Stimulated activated CD8-positive, alpha-beta memory T cell treated with anti-CD3 and anti-CD28 coated beads, Interleukin-7, amount 100 ng/mL, for 4 hours (primary cell): ENCODE data around the gene SPTLC2.
"Not testable (repeated sequence)": the region's sequence is repeated elsewhere in the genome, so short reads cannot be mapped to it uniquely, and the experiment has no call there.

Source experiments
- DNase-seq, 2 donors: peaks; one replicate each; pipeline ENCODE4 v3.0.0-alpha.2; 2020; ENCODE audit warnings: low read depth in 2 of 2

Gene SPTLC2

GRCh38 chr14:77549451-77549850, 67.0 kb downstream of the SPTLC2 start:
- DNase-seq, result no peak

DNA sequence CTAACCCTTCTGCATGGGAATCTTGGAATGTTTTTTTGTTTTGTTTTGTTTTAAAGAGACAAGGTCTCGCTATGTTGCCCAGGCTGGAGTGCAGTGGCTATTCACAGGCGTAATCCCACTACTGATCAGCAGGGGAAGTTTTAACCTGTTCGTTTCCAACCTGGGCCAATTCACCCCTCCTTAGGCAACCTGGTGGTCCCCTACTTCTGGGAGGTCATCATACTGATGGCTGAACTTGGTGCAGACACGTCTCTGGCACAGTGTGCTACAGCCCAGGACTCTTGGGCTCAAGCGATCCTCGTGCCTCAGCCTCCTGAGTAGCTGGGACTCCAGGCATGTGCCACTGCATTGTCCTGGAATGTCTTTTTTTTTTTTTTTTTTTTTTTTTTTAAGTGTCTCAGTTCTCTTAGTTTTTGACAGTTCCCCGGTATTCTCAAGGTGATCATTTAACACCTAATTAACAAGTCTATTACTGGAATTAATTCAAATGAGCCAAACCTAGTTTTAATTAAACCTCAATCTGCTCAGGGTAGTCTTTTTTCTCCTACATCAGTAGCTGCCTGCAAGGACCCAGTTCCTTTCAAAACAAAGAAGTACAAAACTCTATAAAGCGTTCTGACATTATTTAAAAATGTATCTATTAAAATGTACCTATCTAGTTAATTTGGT, 68.8 kb downstream of the SPTLC2 start:
- no peak for DNase-seq

DNA sequence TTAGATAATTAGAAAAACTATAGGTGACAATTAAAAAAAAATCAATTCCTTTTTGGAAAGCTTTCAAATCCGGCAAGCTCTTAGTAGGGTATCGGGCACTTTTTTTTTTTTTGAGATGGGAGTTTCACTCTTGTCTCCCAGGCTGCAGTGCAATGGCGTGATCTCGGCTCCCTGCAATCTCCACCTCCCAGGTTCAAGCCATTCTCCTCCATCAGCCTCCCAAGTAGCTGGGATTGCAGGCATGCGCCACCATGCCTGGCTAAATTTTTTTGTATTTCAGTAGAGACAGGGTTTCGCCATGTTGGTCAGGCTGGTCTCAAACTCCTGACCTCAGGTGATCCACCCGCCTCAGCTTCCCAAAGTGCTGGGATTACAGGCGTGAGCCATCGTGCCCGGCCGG, 71.3 kb downstream of the SPTLC2 start:
- not testable (repeated sequence) for DNase-seq

DNA sequence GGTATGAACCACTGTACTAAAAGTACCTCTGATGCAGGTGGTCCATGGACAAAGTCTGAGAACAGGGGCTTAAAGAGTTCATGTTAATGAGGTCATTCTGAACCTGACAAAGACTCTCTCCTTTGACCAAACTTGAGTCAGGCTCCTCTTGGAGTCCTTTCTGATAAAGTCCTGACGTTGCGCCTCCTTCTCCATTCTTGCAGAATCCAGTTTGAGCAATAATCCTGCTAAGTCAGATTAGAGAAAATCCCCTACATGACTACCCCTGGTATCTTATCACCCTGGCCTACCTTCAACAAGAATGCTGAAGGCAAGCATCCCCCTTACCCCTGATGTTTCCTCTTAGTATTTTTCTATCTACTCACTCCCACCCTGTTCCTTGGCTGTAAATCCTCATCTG, 71.9 kb downstream of the SPTLC2 start:
- no peak for DNase-seq

DNA sequence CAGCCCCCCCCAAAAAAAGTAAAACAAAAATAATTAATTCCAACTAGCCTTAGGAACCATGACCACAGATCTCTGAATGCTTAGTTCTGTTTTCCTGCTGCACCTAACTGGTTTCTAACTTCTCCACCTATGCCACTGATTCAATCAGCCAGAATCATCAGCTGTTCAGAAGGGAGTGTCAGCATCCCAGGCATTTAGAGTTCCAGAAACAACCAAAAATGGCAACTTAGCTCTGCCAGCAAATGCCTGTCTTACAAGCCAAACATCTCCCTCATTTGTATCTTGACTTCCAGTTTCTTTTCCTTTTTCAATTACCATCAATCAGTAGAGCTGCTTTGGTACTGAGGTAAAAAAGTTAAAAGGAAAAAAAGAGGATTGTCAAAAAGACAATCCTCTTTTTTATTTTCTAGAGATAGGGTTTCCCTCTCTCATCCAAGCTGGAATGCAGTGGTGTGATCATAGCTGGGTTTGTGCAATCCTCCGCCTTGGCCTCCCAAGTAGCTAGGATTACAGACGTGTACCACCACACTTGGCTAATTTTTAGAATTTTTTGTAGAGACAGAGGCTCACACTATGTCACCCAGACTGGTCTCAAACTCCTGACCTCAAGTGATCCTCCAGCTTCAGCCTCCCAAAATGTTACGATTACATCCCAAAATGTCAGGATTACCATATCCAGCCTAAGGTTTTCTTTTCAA, 72.7 kb downstream of the SPTLC2 start:
- no peak for DNase-seq

DNA sequence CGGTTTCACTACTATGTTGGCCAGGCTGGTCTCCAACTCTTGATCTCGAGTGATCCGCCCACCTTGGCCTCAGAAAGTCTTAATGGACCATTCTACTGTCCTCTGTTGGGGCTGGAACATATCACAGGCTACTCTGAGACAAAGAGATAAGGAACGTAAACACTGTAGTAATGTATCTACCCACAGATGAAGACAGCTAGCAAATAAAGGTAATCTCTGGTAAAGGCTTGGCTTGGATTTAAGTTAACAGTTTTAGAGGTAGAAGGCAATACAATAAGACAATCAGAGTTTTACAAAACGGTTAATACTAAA, 73.2 kb downstream of the SPTLC2 start:
- no peak for DNase-seq

DNA sequence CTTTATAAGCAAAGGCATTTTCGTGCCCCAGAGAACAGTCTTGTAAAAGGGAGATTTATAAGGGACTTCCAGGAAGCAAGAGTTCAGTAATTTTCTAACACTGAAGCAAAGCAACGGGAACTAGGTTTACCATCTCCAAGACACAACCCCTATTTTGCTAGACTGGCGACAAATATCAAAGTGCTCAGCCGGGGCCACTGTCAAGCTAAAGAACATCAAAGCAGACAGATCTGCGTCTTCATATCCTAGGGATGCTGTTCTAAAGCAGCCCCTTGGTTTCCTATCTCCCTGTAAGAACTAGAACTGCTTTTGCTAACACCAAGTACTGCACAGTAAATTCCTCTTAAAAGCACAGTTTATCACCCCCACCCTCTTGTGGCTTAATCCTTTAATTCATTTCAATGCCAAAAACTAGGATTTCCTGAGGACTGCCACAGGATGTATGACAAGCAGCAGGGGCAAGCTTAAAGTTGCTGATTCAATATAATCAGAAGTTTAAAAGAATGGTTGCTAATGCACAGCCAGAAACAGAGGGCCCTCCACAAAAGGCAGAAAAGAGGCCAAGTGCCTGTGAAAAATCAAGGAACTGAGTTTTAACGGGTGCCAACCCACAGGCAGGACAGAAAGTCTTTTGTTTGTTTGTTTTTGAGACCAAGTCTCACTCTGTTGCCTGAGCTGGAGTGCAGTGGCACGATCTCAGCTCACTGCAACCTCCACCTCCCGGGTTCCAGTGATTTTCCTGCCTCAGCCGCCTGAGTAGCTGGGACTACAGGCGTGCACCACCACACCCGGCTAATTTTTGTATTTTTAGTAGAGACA, 73.8 kb downstream of the SPTLC2 start:
- no peak for DNase-seq

DNA sequence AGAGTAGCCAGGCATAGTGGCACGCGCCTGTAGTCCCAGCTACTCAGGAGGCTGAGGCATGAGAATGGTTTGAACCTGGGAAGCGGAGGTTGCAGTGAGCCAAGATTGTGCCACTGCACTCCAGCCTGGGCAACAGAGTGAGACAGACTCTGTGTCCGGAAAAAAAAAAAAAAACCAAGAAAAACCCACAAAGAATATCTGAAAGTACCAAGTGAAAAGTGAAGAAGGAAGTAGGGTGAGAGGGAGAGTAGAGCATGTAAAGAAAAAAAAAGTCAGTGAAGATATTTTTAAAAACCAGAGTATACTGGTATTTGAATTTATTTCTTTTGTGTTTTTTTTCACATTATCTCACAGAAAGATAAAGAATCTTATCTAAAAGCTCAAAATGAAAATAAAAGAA, 74.5 kb downstream of the SPTLC2 start:
- no peak for DNase-seq

- DNase-seq, result not testable (repeated sequence)
Observed at GRCh38 chr14:77536951-77537350, 79.5 kb downstream of the SPTLC2 start.

- DNase-seq, result no peak
Observed at GRCh38 chr14:77531071-77531470, 85.4 kb downstream of the SPTLC2 start.

DNA sequence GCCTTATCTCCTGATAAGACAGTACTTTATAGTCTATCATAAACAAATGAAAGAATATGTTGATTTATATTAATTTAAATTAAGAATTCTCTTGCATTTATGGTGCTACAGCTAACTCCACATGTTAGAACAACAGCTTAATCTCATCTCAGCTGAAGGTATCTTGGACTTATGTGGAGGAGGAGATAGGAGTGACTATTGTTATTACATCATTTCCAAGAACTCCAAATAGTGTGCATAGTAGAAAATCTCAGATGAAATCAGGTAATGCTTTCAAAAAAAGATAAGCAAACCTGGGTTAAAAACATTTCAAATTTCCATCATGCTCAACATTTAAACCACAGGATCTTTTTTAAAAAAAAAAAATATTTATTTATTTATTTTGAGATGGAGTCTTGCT, 86.5 kb downstream of the SPTLC2 start:
- no peak for DNase-seq

GRCh38 chr14:77529213-77529612, 87.2 kb downstream of the SPTLC2 start:
- no peak for DNase-seq

GRCh38 chr14:77528701-77529100, 87.7 kb downstream of the SPTLC2 start:
- DNase-seq, result not testable (repeated sequence)

- DNase-seq, result no peak
Observed at GRCh38 chr14:77526266-77526665, 90.2 kb downstream of the SPTLC2 start.

DNA sequence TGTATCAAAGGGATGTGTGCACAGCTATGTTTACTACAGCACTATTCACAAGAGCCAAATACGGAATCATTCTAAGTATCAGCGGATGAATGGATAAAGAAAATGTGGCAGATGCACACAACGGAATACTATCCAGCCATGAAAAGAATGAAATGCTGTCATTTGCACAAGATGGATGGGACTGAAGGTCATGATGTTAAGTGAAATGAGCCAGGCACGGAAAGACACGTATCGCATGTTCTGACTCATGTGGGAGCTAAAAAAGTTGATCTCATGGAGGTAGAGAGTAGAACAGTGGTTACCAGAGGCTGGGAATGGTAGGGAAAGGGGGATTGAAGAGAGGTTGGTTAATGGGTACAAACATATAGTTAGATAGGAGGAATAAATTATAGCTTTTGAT, 91.9 kb downstream of the SPTLC2 start:
- no peak for DNase-seq

- DNase-seq, result no peak
Observed at GRCh38 chr14:77523109-77523508, 93.3 kb downstream of the SPTLC2 start.

DNA sequence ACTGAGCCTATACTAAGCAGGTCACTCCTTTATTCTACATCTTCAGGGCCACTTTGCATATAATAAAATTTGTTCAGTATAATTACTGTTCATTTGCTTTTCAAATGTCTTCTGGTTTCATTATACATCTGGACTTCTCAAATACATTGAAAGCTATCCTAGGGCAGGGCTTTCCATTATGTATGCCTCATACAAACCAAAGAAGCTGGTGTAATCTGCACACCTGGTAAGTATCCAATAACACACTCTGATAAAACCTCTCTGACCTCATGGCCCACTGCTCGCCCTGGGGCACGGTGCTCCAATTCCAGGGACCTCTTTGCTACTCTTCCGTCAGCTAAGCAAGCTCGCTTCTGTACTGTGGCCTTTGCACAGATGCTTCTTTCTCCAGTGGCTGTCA, 95.9 kb downstream of the SPTLC2 start:
- no peak for DNase-seq

GRCh38 chr14:77516126-77516525, 100.3 kb downstream of the SPTLC2 start:
- no peak for DNase-seq

GRCh38 chr14:77511486-77512162, 104.8 kb downstream of the SPTLC2 start:
- no peak for DNase-seq

- DNase-seq, result no peak
Observed at GRCh38 chr14:77509366-77509765, 107.1 kb downstream of the SPTLC2 start.

DNA sequence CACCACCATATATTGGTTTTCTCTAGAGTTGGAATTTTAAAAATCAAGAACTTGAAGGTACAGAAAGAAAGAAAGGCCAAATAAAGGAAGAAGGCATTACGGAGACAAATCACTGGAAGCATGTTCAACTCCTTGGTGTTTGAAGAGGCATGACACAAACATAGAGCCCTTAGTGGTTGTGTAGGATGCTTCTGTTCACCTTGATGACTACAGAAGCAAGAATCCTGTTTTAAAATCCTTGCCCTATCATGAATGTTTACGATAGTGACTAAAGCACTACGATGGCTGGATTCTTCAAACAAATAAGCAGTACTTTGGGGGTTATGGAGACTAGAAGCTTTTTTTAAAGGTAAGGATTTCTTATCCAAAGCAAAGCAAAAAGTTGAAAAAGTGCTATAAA, 107.6 kb downstream of the SPTLC2 start:
- DNase-seq, result no peak

DNA sequence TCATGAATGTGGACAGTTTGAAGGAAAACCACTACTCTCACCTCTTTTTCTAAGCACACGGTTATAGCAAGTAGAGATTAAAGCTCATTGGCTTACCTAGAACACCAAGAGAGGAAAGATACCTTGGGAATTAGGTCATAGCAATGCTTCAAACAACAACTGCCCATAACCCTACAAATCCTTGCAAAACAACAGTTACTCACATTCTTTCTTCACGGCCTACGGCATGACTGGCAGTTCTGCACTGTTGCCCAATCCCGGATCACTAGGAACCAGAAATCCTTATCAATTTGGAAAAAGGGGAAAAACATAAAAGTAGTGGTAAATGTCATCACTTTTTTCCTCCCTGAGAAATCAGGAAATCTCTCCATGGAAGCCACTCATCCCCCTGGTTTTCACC, 108.2 kb downstream of the SPTLC2 start:
- DNase-seq, result no peak
